Measurements from ENCODE around the gene ISM1.

- TF ChIP-seq CTCF (IDR thresholded peaks at IDR 0.05) (no peak), POLR2A (IDR thresholded peaks at IDR 0.05) (no peak)
Measured at GRCh38 chr20:13222319-13222716, 1.2 kb downstream of the ISM1 start.
